ENCODE measurements around the gene SLC25A24. TPM values are rescaled to one million over a fixed set of nuclear protein-coding genes. Genes with fewer than 3 reads are reported as not detected.

SLC25A24 gene
- total RNA-seq, 4 donors from 2014 or later: 44.5 to 76.7 (median 63.7) TPM

GRCh38 chr1:108117945-108118902 lies 81.9 kb downstream of the SLC25A24 start:
- no peak for TF ChIP-seq CTCF (IDR thresholded peaks at IDR 0.05; ENCODE audit: low read depth)

- TF ChIP-seq CTCF (IDR thresholded peaks at IDR 0.05; ENCODE audit: low read depth): no peak
Measured at GRCh38 chr1:108117237-108117636, 82.9 kb downstream of the SLC25A24 start.

- no peak for TF ChIP-seq CTCF (IDR thresholded peaks at IDR 0.05; ENCODE audit: low read depth)
Measured at GRCh38 chr1:108114033-108114599, 86.0 kb downstream of the SLC25A24 start.

GRCh38 chr1:108113496-108113895 lies 86.6 kb downstream of the SLC25A24 start:
- TF ChIP-seq CTCF (IDR thresholded peaks at IDR 0.05; ENCODE audit: low read depth): no peak

GRCh38 chr1:108109295-108109973 lies 90.7 kb downstream of the SLC25A24 start:
- no peak for TF ChIP-seq CTCF (IDR thresholded peaks at IDR 0.05; ENCODE audit: low read depth)

GRCh38 chr1:108108119-108108518 lies 92.0 kb downstream of the SLC25A24 start:
- no peak for TF ChIP-seq CTCF (IDR thresholded peaks at IDR 0.05; ENCODE audit: low read depth)

GRCh38 chr1:108107658-108108057 lies 92.5 kb downstream of the SLC25A24 start:
- TF ChIP-seq CTCF (IDR thresholded peaks at IDR 0.05; ENCODE audit: low read depth): no peak

All from subcutaneous adipose tissue (tissue), 4 donors.